BJ (cell line): ENCODE data around the gene SMIM3. TPM values are rescaled to one million over a fixed set of nuclear protein-coding genes. Genes with fewer than 3 reads are reported as not detected.
"Not testable (repeated sequence)": the region's sequence is repeated elsewhere in the genome, so short reads cannot be mapped to it uniquely, and the experiment has no call there.

Experiments used
- CTCF ChIA-PET: fragments of 350-600 bp; formaldehyde crosslinking; extraction: SDS; loops from one replicate; lab custom pipeline; 2021; ENCODE audit warnings: antibody characterized with exemption, inconsistent platforms; lab: Yijun Ruan, JAX
- POLR2A ChIA-PET: fragments of 300-600 bp; sonication (Branson Sonifier 250); formaldehyde crosslinking; extraction: SDS; loops from one replicate; lab custom pipeline; 2021; ENCODE audit warnings: antibody characterized with exemption; lab: Charles Lee
- DNase-seq: peaks from one replicate; pipeline ENCODE4 v3.0.0-alpha.2; 2011; ENCODE audit warnings: low read depth
- H3K27me3 ChIP-seq: 2 replicates; pipeline ENCODE4 v1.6.0; 2011; ENCODE audit warnings: low read length; ENCODE audit not compliant: control insufficient read depth, insufficient read depth
- H3K36me3 ChIP-seq: 2 replicates; pipeline ENCODE4 v1.5.1; 2011; ENCODE audit warnings: low read length; ENCODE audit not compliant: control insufficient read depth, insufficient read depth
- H3K4me3 ChIP-seq: 2 replicates; pipeline ENCODE4 v1.5.1; 2011; ENCODE audit warnings: low read depth, mild to moderate bottlenecking, control low read depth, low read length
- polyA plus RNA-seq: library from polyadenylated mRNA; depleted of rRNA; stranded (reverse); fragments of >200 nt; gene quantifications from 2 replicates; pipeline ENCODE4 v1.2.3, GENCODE V29; 2011; rRNA removed
- TF ChIP-seq, protein P1 (sequence below): IDR thresholded peaks from 2 replicates; pipeline ENCODE4 v1.5.1; 2011; ENCODE audit warnings: low read depth, mild to moderate bottlenecking, control low read depth, inconsistent platforms, low read length, moderate library complexity; ENCODE audit not compliant: insufficient read depth

SMIM3 gene
- polyA plus RNA-seq, 1 experiment = 43.7 TPM

DNA sequence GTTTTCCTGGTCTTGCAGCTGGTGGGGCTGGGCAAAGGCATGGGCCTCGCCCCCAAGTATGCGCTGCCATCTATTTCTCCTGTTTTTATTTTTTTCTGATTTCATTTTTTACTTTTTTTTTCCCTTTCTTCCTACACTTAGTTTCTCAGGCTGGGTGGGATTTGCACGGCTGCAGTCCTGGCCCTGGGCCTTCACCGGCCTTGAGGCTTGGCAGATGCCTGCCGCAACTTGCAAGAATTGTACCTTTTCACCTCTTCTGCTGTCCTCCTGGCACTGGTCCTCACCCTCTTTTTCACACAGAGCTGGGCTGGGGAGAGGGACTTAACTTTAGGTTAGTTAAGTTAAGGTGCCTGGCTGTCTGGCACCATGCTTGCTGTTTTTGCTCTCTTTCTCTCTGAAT lies 57.5 kb downstream of the SMIM3 start:
- ChIA-PET CTCF (interaction anchor here (0.6 kb wide), 1 partner anchor 47 kb away, joined by 3 read pairs; no protein-coding TSS in a partner anchor), POLR2A (no interaction called here)
- H3K27me3 ChIP-seq = peaks cover 6% of the 10 kb centered on the region
- no peak for DNase-seq
- TF ChIP-seq, protein P1, sequence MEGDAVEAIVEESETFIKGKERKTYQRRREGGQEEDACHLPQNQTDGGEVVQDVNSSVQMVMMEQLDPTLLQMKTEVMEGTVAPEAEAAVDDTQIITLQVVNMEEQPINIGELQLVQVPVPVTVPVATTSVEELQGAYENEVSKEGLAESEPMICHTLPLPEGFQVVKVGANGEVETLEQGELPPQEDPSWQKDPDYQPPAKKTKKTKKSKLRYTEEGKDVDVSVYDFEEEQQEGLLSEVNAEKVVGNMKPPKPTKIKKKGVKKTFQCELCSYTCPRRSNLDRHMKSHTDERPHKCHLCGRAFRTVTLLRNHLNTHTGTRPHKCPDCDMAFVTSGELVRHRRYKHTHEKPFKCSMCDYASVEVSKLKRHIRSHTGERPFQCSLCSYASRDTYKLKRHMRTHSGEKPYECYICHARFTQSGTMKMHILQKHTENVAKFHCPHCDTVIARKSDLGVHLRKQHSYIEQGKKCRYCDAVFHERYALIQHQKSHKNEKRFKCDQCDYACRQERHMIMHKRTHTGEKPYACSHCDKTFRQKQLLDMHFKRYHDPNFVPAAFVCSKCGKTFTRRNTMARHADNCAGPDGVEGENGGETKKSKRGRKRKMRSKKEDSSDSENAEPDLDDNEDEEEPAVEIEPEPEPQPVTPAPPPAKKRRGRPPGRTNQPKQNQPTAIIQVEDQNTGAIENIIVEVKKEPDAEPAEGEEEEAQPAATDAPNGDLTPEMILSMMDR = no peak
- H3K4me3 ChIP-seq = no peak overlapping the region
- no peaks in the 10 kb centered on the region for H3K36me3 ChIP-seq

GRCh38 chr5:150836703-150837102 lies 58.1 kb downstream of the SMIM3 start:
- Histone ChIP-seq H3K36me3 (no peaks in the 10 kb centered on the region), H3K27me3 (peaks cover 6% of the 10 kb centered on the region), H3K4me3 (no peak overlapping the region)
- POLR2A ChIA-PET = no interaction called here
- CTCF ChIA-PET = interaction anchor here (0.6 kb wide), 1 partner anchor 48 kb away, joined by 3 read pairs; no protein-coding TSS in a partner anchor
- TF ChIP-seq, protein P1 = no peak
- no peak for DNase-seq

- DNase-seq, H3K4me3 ChIP-seq, H3K36me3 ChIP-seq, H3K27me3 ChIP-seq, POLR2A ChIA-PET: not testable (repeated sequence)
- CTCF ChIA-PET = interaction anchor here (1.7 to 4.0 kb wide), 5 partner anchors 44 to 285 kb away, joined by 3 to 41 read pairs (median 10); no protein-coding TSS in a partner anchor
Measured at GRCh38 chr5:150845185-150845859, 66.8 kb downstream of the SMIM3 start.

GRCh38 chr5:150846308-150846653 lies 67.7 kb downstream of the SMIM3 start, which contains the start of gene IRGM:
Gene IRGM, plus strand, starts transcription at chr5:150846521. Its CDS starts 1,603 bp downstream, at chr5:150848124.
- H3K36me3 ChIP-seq, H3K27me3 ChIP-seq, H3K4me3 ChIP-seq, DNase-seq: not testable (repeated sequence)
- POLR2A ChIA-PET = interaction anchor here (0.6 kb wide), 1 partner anchor 1104 kb away, joined by 3 read pairs; no protein-coding TSS in a partner anchor
- CTCF ChIA-PET = interaction anchor here (0.8 to 4.0 kb wide), 19 partner anchors 9 to 389 kb away, joined by 3 to 41 read pairs (median 4); no protein-coding TSS in a partner anchor

Other genes with a start within 250 kb of the SMIM3 start
- 4.8 and 8.4 TPM in 2 replicates for gene SYNPO, start 138.1 kb upstream of the SMIM3 start, polyA plus RNA-seq
- 0.04 and 0.13 TPM in 2 replicates for gene MYOZ3, start 117.5 kb upstream of the SMIM3 start, polyA plus RNA-seq
- gene RBM22, start 77.7 kb upstream of the SMIM3 start, polyA plus RNA-seq = 31.4 and 45.2 TPM in 2 replicates
- gene DCTN4, start 19.7 kb upstream of the SMIM3 start, polyA plus RNA-seq = 50.2 and 54.8 TPM in 2 replicates
- not detected in 2 replicates for gene IRGM, start 67.8 kb downstream of the SMIM3 start, polyA plus RNA-seq
- 2.6 and 4.8 TPM in 2 replicates for gene ZNF300, start 126.2 kb downstream of the SMIM3 start, polyA plus RNA-seq
- gene GPX3, start 241.8 kb downstream of the SMIM3 start, polyA plus RNA-seq = 2.8 and 3.8 TPM in 2 replicates